ENCODE data around the gene NUP133.

Gene NUP133

GRCh38 chr1:229495782-229496181 lies 12.4 kb downstream of the NUP133 start:
- ChIA-PET POLR2A (no interaction called here), CTCF (interaction anchor here (1.5 to 8.0 kb wide), 4 partner anchors 12 to 237 kb away, joined by 4 to 86 read pairs (median 6); no protein-coding TSS in a partner anchor)
- no peak for TF ChIP-seq CTCF (IDR thresholded peaks at IDR 0.05; ENCODE audit: control extremely low read depth, extremely low read depth, low read depth, missing control alignments)
- no peak for DNase-seq (ENCODE audit: extremely low spot score)

GRCh38 chr1:229487181-229487580 lies 21.0 kb downstream of the NUP133 start:
- no peak for DNase-seq (ENCODE audit: extremely low spot score)
- TF ChIP-seq CTCF (IDR thresholded peaks at IDR 0.05; ENCODE audit: control extremely low read depth, extremely low read depth, low read depth, missing control alignments): no peak
- POLR2A ChIA-PET: interaction anchor here (0.7 kb wide), 1 partner anchor 15 kb away, joined by 5 read pairs; no protein-coding TSS in a partner anchor
- CTCF ChIA-PET: interaction anchor here (0.8 to 8.9 kb wide), 6 partner anchors 7 to 229 kb away, joined by 3 to 86 read pairs (median 3); no protein-coding TSS in a partner anchor

- ChIA-PET CTCF (interaction anchor here (8.9 kb wide), 1 partner anchor 9 kb away, joined by 86 read pairs; no protein-coding TSS in a partner anchor), POLR2A (no interaction called here)
These were observed 22.8 kb downstream of the NUP133 start for GRCh38 chr1:229485318-229485717.

GRCh38 chr1:229482511-229482910 lies 25.6 kb downstream of the NUP133 start:
- TF ChIP-seq CTCF (IDR thresholded peaks at IDR 0.05; ENCODE audit: control extremely low read depth, extremely low read depth, low read depth, missing control alignments): no peak
- ChIA-PET CTCF (interaction anchor here (0.7 to 8.9 kb wide), 29 partner anchors 9 to 818 kb away, joined by 3 to 126 read pairs (median 4); partner anchors contain the start of gene NUP133), POLR2A (no interaction called here)
- no peak for DNase-seq (ENCODE audit: extremely low spot score)

More at GRCh38 chr1:229485318-229485717, 22.8 kb downstream of the NUP133 start:
- DNase-seq (ENCODE audit: extremely low spot score): no peak
- TF ChIP-seq CTCF (IDR thresholded peaks at IDR 0.05; ENCODE audit: control extremely low read depth, extremely low read depth, low read depth, missing control alignments): no peak

- CTCF ChIA-PET: interaction anchor here (1.2 to 8.9 kb wide), 14 partner anchors 9 to 816 kb away, joined by 3 to 126 read pairs (median 6); no protein-coding TSS in a partner anchor
- no peak for TF ChIP-seq CTCF (IDR thresholded peaks at IDR 0.05; ENCODE audit: control extremely low read depth, extremely low read depth, low read depth, missing control alignments)
- POLR2A ChIA-PET: interaction anchor here (0.6 kb wide), 2 partner anchors 671 to 767 kb away, joined by 4 to 7 read pairs; no protein-coding TSS in a partner anchor
- no peak for DNase-seq (ENCODE audit: extremely low spot score)
These were observed 27.6 kb downstream of the NUP133 start for GRCh38 chr1:229480495-229480894.

- peak; percentile 62 for DNase-seq (ENCODE audit: extremely low spot score)
- TF ChIP-seq CTCF (IDR thresholded peaks at IDR 0.05; ENCODE audit: control extremely low read depth, extremely low read depth, low read depth, missing control alignments): no peak
These were observed 28.3 kb downstream of the NUP133 start for GRCh38 chr1:229479660-229480399.

More at GRCh38 chr1:229479660-229480399, 28.3 kb downstream of the NUP133 start:
- ChIA-PET CTCF (interaction anchor here (1.2 to 8.9 kb wide), 13 partner anchors 10 to 815 kb away, joined by 3 to 126 read pairs (median 5); no protein-coding TSS in a partner anchor), POLR2A (interaction anchor here (0.6 kb wide), 2 partner anchors 672 to 767 kb away, joined by 4 to 7 read pairs; no protein-coding TSS in a partner anchor)
